HepG2 (cell line): ENCODE results near the gene SH3BP2. TPM values are rescaled to one million over a fixed set of nuclear protein-coding genes. Genes with fewer than 3 reads are reported as not detected.

ENCODE experiments used
- CCAR2 ChIP-seq: fragments of 200-400 bp; formaldehyde crosslinking; optimal IDR thresholded peaks from 2 replicates; pipeline ENCODE3; 2018; ENCODE audit warnings: low read depth, mild to moderate bottlenecking, low read length, moderate library complexity
- GATAD2A ChIP-seq: IDR thresholded peaks from 2 replicates; pipeline ENCODE4 v1.6.1; 2016
- HHEX ChIP-seq: IDR thresholded peaks from 2 replicates; pipeline ENCODE4 v1.6.1; 2016; ENCODE audit warnings: control low read depth
- HNF4G ChIP-seq, 2 experiments: sonication (generic) in 1 of 2; formaldehyde crosslinking in 1 of 2; IDR thresholded peaks; 2 replicates each; pipeline versions ENCODE4 v1.4.0 to v1.6.1; 2011 to 2020; ENCODE audit warnings: borderline replicate concordance in 2 of 2, low read depth in 2 of 2, mild to moderate bottlenecking in 2 of 2, low read length in 1 of 2, missing genetic modification reagents in 1 of 2, moderate library complexity in 1 of 2
- LBX2 ChIP-seq: sonication (generic); formaldehyde crosslinking; IDR thresholded peaks from 2 replicates; pipeline ENCODE4 v1.5.0; 2020; ENCODE audit warnings: missing genetic modification reagents, mild to moderate bottlenecking, borderline replicate concordance
- NR3C1 ChIP-seq: sonication (generic); formaldehyde crosslinking; IDR thresholded peaks from 2 replicates; pipeline ENCODE4 v1.4.0; 2020; ENCODE audit warnings: missing genetic modification reagents
- RERE ChIP-seq: IDR thresholded peaks from 2 replicates; pipeline ENCODE4 v1.6.1; 2016; ENCODE audit warnings: low read depth, missing genetic modification reagents, missing compliant biosample characterization
- TCF7 ChIP-seq: sonication (generic); IDR thresholded peaks from 2 replicates; pipeline ENCODE4 v1.6.1; 2016; ENCODE audit warnings: antibody characterized with exemption, low read depth
- ZBTB43 ChIP-seq: sonication (generic); formaldehyde crosslinking; conservative IDR thresholded peaks from 2 replicates; pipeline ENCODE4 v1.4.0; 2020; ENCODE audit warnings: missing genetic modification reagents
- ZNF382 ChIP-seq: sonication (generic); formaldehyde crosslinking; IDR thresholded peaks from 2 replicates; pipeline ENCODE4 v1.5.0; 2020; ENCODE audit warnings: missing genetic modification reagents, mild to moderate bottlenecking, borderline replicate concordance
- ZNF609 ChIP-seq: sonication (generic); formaldehyde crosslinking; IDR thresholded peaks from 2 replicates; pipeline ENCODE4 v1.4.0; 2020; ENCODE audit warnings: mild to moderate bottlenecking, missing genetic modification reagents, borderline replicate concordance
- polyA plus RNA-seq, 8 experiments: library from polyadenylated mRNA; depleted of rRNA in 3 of 8; stranded (reverse) in 7 of 8; unstranded in 1 of 8; fragments of >200 nt; fragmentation: Illumina TruSeq in 4 of 8; extraction: Trizol in 4 of 8; gene quantifications; 2 replicates each; pipeline versions ENCODE4 v1.2.1 to v1.2.3, GENCODE V29; 2011 to 2016; ENCODE audit warnings: low read depth in 4 of 8, missing spikeins in 1 of 8, mixed read lengths in 1 of 8; ENCODE audit not compliant: insufficient read depth in 1 of 8
- total RNA-seq, 5 experiments: library from RNA; depleted of rRNA; stranded (reverse); fragments of >200 nt; fragmentation: Illumina TruSeq; extraction: Trizol; gene quantifications; 2 replicates each; pipeline ENCODE4 v1.2.3, GENCODE V29; 2016; ENCODE audit warnings: low read depth in 1 of 5

SH3BP2 gene
- total and polyA plus RNA-seq, 2 of the 13 experiments (the other 11 are each of a cell fraction or from before 2014, with no cell fraction given): 16.9 to 34.5 TPM

- peak; percentile 82 for TF ChIP-seq HNF4G (IDR thresholded peaks at IDR 0.05; ENCODE audit: borderline replicate concordance, low read depth, low read length)
- no peak for TF ChIP-seq HNF4G (CRISPR knock-in tag; IDR thresholded peaks at IDR 0.05; ENCODE audit: borderline replicate concordance, low read depth)
- TF ChIP-seq HHEX (CRISPR knock-in tag): peak; percentile 31; the same call in 1 of the 2 replicates
- TF ChIP-seq TCF7: peak; percentile 81
- TF ChIP-seq LBX2: no peak
- peak; percentile 72 for TF ChIP-seq ZBTB43 (CRISPR knock-in tag)
- no peak for TF ChIP-seq NR3C1
- TF ChIP-seq CCAR2: peak; percentile 27
- peak; percentile 30; the same call in 1 of the 2 replicates for TF ChIP-seq RERE (CRISPR knock-in tag)
- peak; percentile 69 for TF ChIP-seq GATAD2A (CRISPR knock-in tag)
- peak; percentile 81; the same call in 1 of the 2 replicates for TF ChIP-seq ZNF609 (CRISPR knock-in tag)
- TF ChIP-seq ZNF382 (CRISPR knock-in tag): no peak
Observed at GRCh38 chr4:2860391-2861348, 67.8 kb downstream of the SH3BP2 start (continued).
